ENCODE results near the gene BIRC2. TPM values are rescaled to one million over a fixed set of nuclear protein-coding genes. Genes with fewer than 3 reads are reported as not detected.

BIRC2 gene
- total RNA-seq, 1 experiment from 2014 or later, result 32.6 TPM

- ATAC-seq (no peak), DNase-seq (ENCODE audit: low read depth, low spot score) (no peak)
- H3K27me3 ChIP-seq (ENCODE audit: insufficient read depth, low read length), result no peaks in the 10 kb centered on the region
- H3K9ac ChIP-seq (ENCODE audit: low read length), result no peak overlapping the region
- no peak overlapping the region for H2AFZ ChIP-seq (ENCODE audit: low read depth, low read length, poor library complexity, severe bottlenecking)
- RAD21 ChIA-PET (ENCODE audit: low non-redundant PET in 1 of 2, low total read pairs in 2 of 2, uncharacterized antibody in 2 of 2, unreplicated experiment in 2 of 2), result no interaction called here
- CTCF ChIA-PET, result no interaction called here
- no peak overlapping the region for H3K4me2 ChIP-seq (ENCODE audit: low read length)
- no TSS peak for BruUV-seq (replicated peaks)
- no peaks in the 10 kb centered on the region for H4K20me1 ChIP-seq (ENCODE audit: insufficient read depth)
- POLR2A ChIA-PET, result no interaction called here
- no peak overlapping the region for H3K4me3 ChIP-seq (replicated peaks in 1 of 2; ENCODE audit: low read depth in 1 of 2, low read length in 2 of 2)
- no peaks in the 10 kb centered on the region for H3K4me1 ChIP-seq (ENCODE audit: control insufficient read depth in 1 of 2, insufficient read depth in 2 of 2, low read length in 2 of 2)
- H3K9me2 ChIP-seq (ENCODE audit: insufficient read depth), result no peaks in the 10 kb centered on the region
- TF ChIP-seq CEBPB (IDR thresholded peaks at IDR 0.05; ENCODE audit: low read depth) (no peak), SP1 (IDR thresholded peaks at IDR 0.05; ENCODE audit: low read depth) (no peak), ZBTB33 (IDR thresholded peaks at IDR 0.05; ENCODE audit: extremely low read depth, insufficient replicate concordance, low read length) (no peak), REST (IDR thresholded peaks at IDR 0.05; ENCODE audit: low read depth) (no peak), EZH2phosphoT487 (IDR thresholded peaks at IDR 0.05; ENCODE audit: borderline replicate concordance) (no peak), EZH2 (IDR thresholded peaks at IDR 0.05) (no peak), ATF3 (IDR thresholded peaks at IDR 0.05) (no peak), ZFX (IDR thresholded peaks at IDR 0.05) (no peak), RAD21 (IDR thresholded peaks at IDR 0.05; ENCODE audit: low read depth) (no peak), CBX3 (IDR thresholded peaks at IDR 0.05; ENCODE audit: low read depth) (no peak)
- intact Hi-C loops (cut with micrococcal nuclease), result no loop called here
- peaks cover 43% of the 10 kb centered on the region for H3K79me2 ChIP-seq (ENCODE audit: insufficient read depth, low read length)
- no peaks in the 10 kb centered on the region for H3K9me3 ChIP-seq (ENCODE audit: control insufficient read depth in 1 of 2, insufficient read depth in 1 of 2, low read depth in 1 of 2, low read length in 2 of 2)
- no peak overlapping the region for H3K27ac ChIP-seq (ENCODE audit: low read depth, low read length)
- peaks cover 15 to 31% of the 10 kb centered on the region in 2 experiments for H3K36me3 ChIP-seq (ENCODE audit: control insufficient read depth in 1 of 2, insufficient read depth in 2 of 2, low read length in 2 of 2)
Measured at GRCh38 chr11:102360681-102361080, 13.7 kb downstream of the BIRC2 start.

All from HCT116 (cell line).